Adipocyte (in vitro differentiated cells): ENCODE data around the gene TSPAN15.
A peak's percentile ranks its signal among the peaks of the same experiment; 100 is the strongest.

Source experiments
- DNase-seq: peaks from one replicate; pipeline ENCODE4 v3.0.0-alpha.2; 2015; ENCODE audit warnings: low read depth
- H3K27me3 ChIP-seq: replicated peaks from 2 replicates; pipeline ENCODE4 v1.7.0; 2013; ENCODE audit warnings: mild to moderate bottlenecking, low read length, moderate library complexity; ENCODE audit not compliant: control insufficient read depth, insufficient read depth
- H3K36me3 ChIP-seq: 2 replicates; pipeline ENCODE4 v1.7.0; 2013; ENCODE audit warnings: low read length, mild to moderate bottlenecking, moderate library complexity; ENCODE audit not compliant: control insufficient read depth, insufficient read depth, severe bottlenecking
- H3K4me1 ChIP-seq: 2 replicates; pipeline ENCODE4 v1.7.0; 2013; ENCODE audit warnings: mild to moderate bottlenecking, low read length, moderate library complexity; ENCODE audit not compliant: control insufficient read depth, insufficient read depth
- H3K4me3 ChIP-seq: 2 replicates; pipeline ENCODE4 v1.7.0; 2013; ENCODE audit warnings: mild to moderate bottlenecking, low read length, moderate library complexity
- H3K9ac ChIP-seq: 2 replicates; pipeline ENCODE4 v1.7.0; 2013; ENCODE audit warnings: mild to moderate bottlenecking, low read length, moderate library complexity
- H3K9me3 ChIP-seq: 2 replicates; pipeline ENCODE4 v1.7.0; 2013; ENCODE audit warnings: mild to moderate bottlenecking, low read length, moderate library complexity; ENCODE audit not compliant: control insufficient read depth

The TSPAN15 gene

GRCh38 chr10:69409176-69409495 is 42.1 kb upstream of the TSPAN15 start:
- peak overlapping the region; percentile 60 for H3K9ac ChIP-seq
- peaks cover 43% of the 10 kb centered on the region for H3K4me1 ChIP-seq
- H3K36me3 ChIP-seq, result no peaks in the 10 kb centered on the region
- no peaks in the 10 kb centered on the region for H3K27me3 ChIP-seq
- H3K4me3 ChIP-seq, result peak overlapping the region; percentile 75
- no peak for DNase-seq
- H3K9me3 ChIP-seq, result no peaks in the 10 kb centered on the region

GRCh38 chr10:69409968-69410367 is 41.3 kb upstream of the TSPAN15 start:
- Histone ChIP-seq H3K9ac (no peak overlapping the region), H3K27me3 (peaks cover 4% of the 10 kb centered on the region), H3K4me1 (peaks cover 35% of the 10 kb centered on the region), H3K36me3 (no peaks in the 10 kb centered on the region), H3K9me3 (no peaks in the 10 kb centered on the region), H3K4me3 (no peak overlapping the region)
- no peak for DNase-seq

- Histone ChIP-seq H3K36me3 (no peaks in the 10 kb centered on the region), H3K4me3 (no peak overlapping the region), H3K4me1 (peaks cover 29% of the 10 kb centered on the region), H3K9me3 (no peaks in the 10 kb centered on the region), H3K9ac (no peak overlapping the region), H3K27me3 (peaks cover 8% of the 10 kb centered on the region)
- DNase-seq, result no peak
These were observed 40.8 kb upstream of the TSPAN15 start for GRCh38 chr10:69410487-69410886.

GRCh38 chr10:69411476-69411875 is 39.8 kb upstream of the TSPAN15 start:
- no peaks in the 10 kb centered on the region for H3K36me3 ChIP-seq
- H3K4me1 ChIP-seq, result peaks cover 21% of the 10 kb centered on the region
- no peak overlapping the region for H3K9ac ChIP-seq
- H3K27me3 ChIP-seq, result peaks cover 18% of the 10 kb centered on the region
- H3K9me3 ChIP-seq, result no peaks in the 10 kb centered on the region
- no peak for DNase-seq
- H3K4me3 ChIP-seq, result no peak overlapping the region

- DNase-seq, result no peak
- H3K4me1 ChIP-seq, result peaks cover 12% of the 10 kb centered on the region
- H3K36me3 ChIP-seq, result no peaks in the 10 kb centered on the region
- H3K27me3 ChIP-seq, result peaks cover 22% of the 10 kb centered on the region
- no peaks in the 10 kb centered on the region for H3K9me3 ChIP-seq
- H3K4me3 ChIP-seq, result no peak overlapping the region
- H3K9ac ChIP-seq, result no peak overlapping the region
These were observed 39.0 kb upstream of the TSPAN15 start for GRCh38 chr10:69412232-69412790.

- Histone ChIP-seq H3K4me1 (peaks cover 5% of the 10 kb centered on the region), H3K9ac (no peak overlapping the region), H3K4me3 (no peak overlapping the region), H3K9me3 (no peaks in the 10 kb centered on the region), H3K27me3 (peaks cover 31% of the 10 kb centered on the region), H3K36me3 (no peaks in the 10 kb centered on the region)
- DNase-seq, result peak; percentile 93
These were observed 37.9 kb upstream of the TSPAN15 start for GRCh38 chr10:69413221-69413865.

- DNase-seq, result no peak
- Histone ChIP-seq H3K9ac (no peak overlapping the region), H3K36me3 (no peaks in the 10 kb centered on the region), H3K9me3 (no peaks in the 10 kb centered on the region), H3K4me3 (no peak overlapping the region), H3K27me3 (peaks cover 31% of the 10 kb centered on the region), H3K4me1 (peaks cover under 1% of the 10 kb centered on the region)
These were observed 36.9 kb upstream of the TSPAN15 start for GRCh38 chr10:69414036-69415018.

- Histone ChIP-seq H3K27me3 (peaks cover 31% of the 10 kb centered on the region), H3K9ac (no peak overlapping the region), H3K9me3 (no peaks in the 10 kb centered on the region), H3K4me1 (no peaks in the 10 kb centered on the region), H3K4me3 (no peak overlapping the region), H3K36me3 (no peaks in the 10 kb centered on the region)
- DNase-seq, result no peak
These were observed 36.2 kb upstream of the TSPAN15 start for GRCh38 chr10:69415049-69415448.

- DNase-seq, result no peak
- no peaks in the 10 kb centered on the region for H3K36me3 ChIP-seq
- H3K4me1 ChIP-seq, result no peaks in the 10 kb centered on the region
These were observed 35.3 kb upstream of the TSPAN15 start for GRCh38 chr10:69415951-69416350.

GRCh38 chr10:69416695-69417094 is 34.6 kb upstream of the TSPAN15 start, which contains the start of gene TACR2:
Gene TACR2 (minus strand): TSS chr10:69416918. CDS start chr10:69416323, 595 bp downstream.
- no peak within 1 kb of the TSS for H3K4me3 ChIP-seq
- H3K9ac ChIP-seq, result no peak within 1 kb of the TSS
- H3K4me1 ChIP-seq, result no peaks in the 10 kb centered on the region
- no peaks in the 10 kb centered on the region for H3K36me3 ChIP-seq
- H3K27me3 ChIP-seq, result peaks cover 32% of the 10 kb centered on the region
- no peak for DNase-seq
- no peaks in the 10 kb centered on the region for H3K9me3 ChIP-seq

More at GRCh38 chr10:69415951-69416350, 35.3 kb upstream of the TSPAN15 start:
- Histone ChIP-seq H3K27me3 (peaks cover 31% of the 10 kb centered on the region), H3K9me3 (no peaks in the 10 kb centered on the region), H3K9ac (no peak overlapping the region), H3K4me3 (no peak overlapping the region)

- H3K4me1 ChIP-seq, result no peaks in the 10 kb centered on the region
- H3K4me3 ChIP-seq, result no peak overlapping the region
- H3K36me3 ChIP-seq, result no peaks in the 10 kb centered on the region
- H3K9ac ChIP-seq, result no peak overlapping the region
- DNase-seq, result no peak
- no peaks in the 10 kb centered on the region for H3K9me3 ChIP-seq
- H3K27me3 ChIP-seq, result peaks cover 40% of the 10 kb centered on the region
These were observed 33.7 kb upstream of the TSPAN15 start for GRCh38 chr10:69417542-69417941.
